ENCODE data around the gene AOX1. TPM values are rescaled to one million over a fixed set of nuclear protein-coding genes. Genes with fewer than 3 reads are reported as not detected.
"Not testable (repeated sequence)": the region's sequence is repeated elsewhere in the genome, so short reads cannot be mapped to it uniquely, and the experiment has no call there.

Gene AOX1
- 10 to 100 TPM; 18.3 to 67.5 (median 18.8) TPM for total RNA-seq

DNA sequence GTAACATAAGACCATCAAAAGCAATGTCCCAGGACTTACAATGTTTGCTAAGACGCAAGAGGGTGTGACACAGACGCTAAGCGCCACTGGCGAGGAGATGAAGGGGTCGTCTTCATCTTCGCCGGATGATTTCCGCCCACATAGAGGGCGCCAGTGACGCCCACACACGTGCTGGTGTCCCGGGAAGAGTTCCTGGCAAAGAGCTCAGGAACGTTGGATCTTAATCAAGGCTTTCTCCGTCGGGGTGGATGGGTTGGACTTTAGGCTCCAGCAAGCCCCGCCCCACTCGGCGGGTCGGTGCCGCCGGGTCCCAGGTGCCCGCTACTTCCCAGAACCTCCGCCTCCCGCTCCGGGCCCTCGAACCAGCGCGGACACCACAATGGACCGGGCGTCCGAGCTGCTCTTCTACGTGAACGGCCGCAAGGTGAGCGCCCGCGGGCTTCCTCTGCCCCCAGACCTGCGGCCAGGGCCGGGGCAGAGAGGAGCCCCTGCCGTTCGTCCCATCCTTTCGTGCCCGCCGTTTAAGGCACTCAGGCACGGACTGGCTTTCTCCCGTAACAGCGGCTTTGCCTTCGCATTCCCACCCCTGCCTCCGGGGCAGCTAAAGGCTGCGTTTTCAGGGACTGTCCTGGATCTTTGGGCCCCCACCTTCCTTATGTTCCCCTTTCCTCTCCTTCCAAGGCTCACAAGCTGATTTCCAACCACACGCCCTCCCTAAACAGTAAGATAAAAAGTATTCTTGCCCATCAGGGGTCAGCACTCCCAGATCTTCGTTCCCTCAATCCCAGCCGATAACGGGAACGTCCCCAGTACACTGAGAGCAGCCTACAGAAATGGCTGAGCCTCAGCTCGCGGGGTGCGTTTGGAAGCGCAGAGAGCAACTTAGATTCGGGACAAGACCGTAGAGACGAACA is at the start of gene AOX1:
Gene AOX1, plus strand, starts transcription at position 285 of the 914 bp plus-strand sequence. Its CDS starts 95 bp downstream, at position 380.
- H3K4me3 ChIP-seq (ENCODE audit: low read depth, poor library complexity, severe bottlenecking): peak within 1 kb of the TSS; percentile 49
- WGBS, 2 donors: 4 to 7% methylated on average over 54 to 61 of the region's 62 CpGs
- TF ChIP-seq POLR2A (IDR thresholded peaks at IDR 0.05) (no peak), CTCF (IDR thresholded peaks at IDR 0.05) (no peak)
- intact Hi-C loops (cut with DNase I; ENCODE audit: low total_unique reads): no loop called here
- peak; percentile 81 to 94 for DNase-seq (ENCODE audit: low spot score in 2 of 2)

- intact Hi-C loops (cut with DNase I; ENCODE audit: low total_unique reads): no loop called here
- no peak for TF ChIP-seq CTCF (IDR thresholded peaks at IDR 0.05)
- TF ChIP-seq POLR2A (IDR thresholded peaks at IDR 0.05): no peak
- 90 to 100% methylated on average over 1 of the region's 1 CpG for WGBS, 2 donors
- H3K4me3 ChIP-seq (ENCODE audit: low read depth, poor library complexity, severe bottlenecking): no peak overlapping the region
- no peak for DNase-seq (ENCODE audit: low spot score in 2 of 2)
Measured at GRCh38 chr2:200538139-200538538, 47.7 kb upstream of the AOX1 start.

- intact Hi-C loops (cut with DNase I; ENCODE audit: low total_unique reads): no loop called here
- no peak overlapping the region for H3K4me3 ChIP-seq (ENCODE audit: low read depth, poor library complexity, severe bottlenecking)
- DNase-seq (ENCODE audit: low spot score in 2 of 2): no peak
- TF ChIP-seq CTCF (IDR thresholded peaks at IDR 0.05): no peak
- no peak for TF ChIP-seq POLR2A (IDR thresholded peaks at IDR 0.05)
Measured at GRCh38 chr2:200540793-200541192, 45.0 kb upstream of the AOX1 start.

DNA sequence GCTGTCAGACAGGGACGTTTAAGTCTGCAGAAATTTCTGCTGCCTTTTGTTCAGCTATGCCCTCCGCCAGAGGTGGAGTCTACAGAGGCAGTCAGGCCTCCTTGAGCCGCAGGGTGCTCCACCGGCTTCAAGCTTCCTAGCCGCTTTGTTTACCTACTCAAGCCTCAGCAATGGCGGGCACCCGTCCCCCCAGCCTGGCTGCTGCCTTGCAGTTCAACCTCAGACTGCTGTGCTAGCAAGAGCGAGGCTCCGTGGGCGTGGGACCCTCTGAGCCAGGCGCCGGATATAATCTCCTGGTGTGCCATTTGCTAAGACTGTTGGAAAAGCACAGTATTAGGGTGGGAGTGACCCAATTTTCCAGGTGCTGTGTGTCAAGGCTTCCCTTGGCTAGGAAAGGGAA is 19.2 kb upstream of the AOX1 start:
- H3K4me3 ChIP-seq (ENCODE audit: low read depth, poor library complexity, severe bottlenecking); intact Hi-C loops (cut with DNase I; ENCODE audit: low total_unique reads); DNase-seq (ENCODE audit: low spot score in 2 of 2): not testable (repeated sequence)
- WGBS, 2 donors: 88 to 98% methylated on average over 12 of the region's 12 CpGs

GRCh38 chr2:200567932-200568331 is 17.9 kb upstream of the AOX1 start:
- intact Hi-C loops (cut with DNase I; ENCODE audit: low total_unique reads): no loop called here
- DNase-seq (ENCODE audit: low spot score in 2 of 2): no peak
- H3K4me3 ChIP-seq (ENCODE audit: low read depth, poor library complexity, severe bottlenecking): no peak overlapping the region
- 95 to 97% methylated on average over 3 of the region's 3 CpGs for WGBS, 2 donors
- TF ChIP-seq POLR2A (IDR thresholded peaks at IDR 0.05) (no peak), CTCF (IDR thresholded peaks at IDR 0.05) (no peak)

- intact Hi-C loops (cut with DNase I; ENCODE audit: low total_unique reads): no loop called here
- no peak overlapping the region for H3K4me3 ChIP-seq (ENCODE audit: low read depth, poor library complexity, severe bottlenecking)
- no peak for TF ChIP-seq POLR2A (IDR thresholded peaks at IDR 0.05)
- no peak for TF ChIP-seq CTCF (IDR thresholded peaks at IDR 0.05)
- WGBS, 2 donors: 92 to 94% methylated on average over 2 of the region's 2 CpGs
- no peak for DNase-seq (ENCODE audit: low spot score in 2 of 2)
Measured at GRCh38 chr2:200575957-200576356, 9.9 kb upstream of the AOX1 start.

Data from lower leg skin (tissue), 4 donors.